GM18507 (cell line): ENCODE data around the gene PLXNA4.
"Not testable (repeated sequence)": the region's sequence is repeated elsewhere in the genome, so short reads cannot be mapped to it uniquely, and the experiment has no call there.

Experiments
- DNase-seq: peaks from one replicate; pipeline ENCODE4 v3.0.0; 2011; ENCODE audit warnings: low read depth; ENCODE audit not compliant: insufficient read length; ENCODE audit errors: extremely low spot score
- FAIRE-seq: peaks from 2 replicates; lab custom pipeline; 2011; peaks lifted over from hg19 to GRCh38; lab: Jason Lieb, UNC

The PLXNA4 gene

DNA sequence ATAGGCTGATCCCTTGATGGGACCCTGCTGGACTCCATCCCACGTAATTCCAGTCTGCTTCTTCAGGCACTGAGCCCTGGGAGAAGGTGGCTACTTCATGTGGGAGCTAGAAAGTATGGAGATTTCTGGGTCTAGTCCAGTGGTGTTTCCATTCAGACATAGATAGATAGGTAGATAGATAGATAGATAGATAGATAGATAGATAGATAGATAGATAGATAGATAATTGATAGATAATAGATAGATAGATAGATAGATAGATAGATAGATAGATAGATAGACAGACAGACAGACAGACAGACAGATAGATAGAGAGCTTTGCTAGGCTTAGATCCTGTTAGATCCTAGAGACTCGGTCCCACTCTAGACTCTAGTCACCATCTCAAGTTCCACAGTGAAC lies 18.5 kb upstream of the PLXNA4 start:
- not testable (repeated sequence) for FAIRE-seq, DNase-seq

GRCh38 chr7:132592936-132593335 lies 16.7 kb upstream of the PLXNA4 start:
- no peak for FAIRE-seq
- no peak for DNase-seq

DNA sequence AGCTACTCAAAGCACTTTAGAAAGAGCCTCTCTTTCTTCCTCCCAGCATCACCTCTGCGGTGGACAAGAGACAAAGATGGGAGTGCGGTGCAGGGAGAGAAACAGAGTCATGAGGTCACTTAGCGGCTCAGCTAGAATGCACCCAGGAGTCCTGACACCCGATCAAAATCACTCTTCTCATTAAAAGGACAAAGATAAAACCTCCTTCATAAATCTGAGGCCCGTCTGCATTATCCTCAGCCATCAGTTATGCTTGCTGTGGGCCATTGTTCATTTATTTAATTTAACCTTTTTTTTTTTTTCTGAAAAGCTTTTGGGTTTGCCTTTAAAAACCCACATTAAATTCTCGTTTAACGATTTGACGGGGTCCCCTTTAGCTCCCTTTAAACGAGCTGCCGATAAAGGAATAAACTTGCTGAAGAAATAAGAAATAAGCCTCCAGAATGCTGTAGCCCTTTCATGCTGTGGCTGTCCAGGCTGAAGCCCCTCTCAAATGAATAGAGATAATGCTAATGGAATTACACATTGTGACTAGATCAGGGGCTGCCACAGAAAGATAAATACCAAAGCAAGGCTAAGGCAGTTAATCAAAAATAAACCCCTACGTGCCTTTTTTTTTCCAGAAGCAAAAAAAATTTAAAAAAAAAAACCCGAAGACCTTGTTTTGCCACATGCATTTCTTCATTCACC lies 16.1 kb upstream of the PLXNA4 start:
- FAIRE-seq = no peak
- no peak for DNase-seq

DNA sequence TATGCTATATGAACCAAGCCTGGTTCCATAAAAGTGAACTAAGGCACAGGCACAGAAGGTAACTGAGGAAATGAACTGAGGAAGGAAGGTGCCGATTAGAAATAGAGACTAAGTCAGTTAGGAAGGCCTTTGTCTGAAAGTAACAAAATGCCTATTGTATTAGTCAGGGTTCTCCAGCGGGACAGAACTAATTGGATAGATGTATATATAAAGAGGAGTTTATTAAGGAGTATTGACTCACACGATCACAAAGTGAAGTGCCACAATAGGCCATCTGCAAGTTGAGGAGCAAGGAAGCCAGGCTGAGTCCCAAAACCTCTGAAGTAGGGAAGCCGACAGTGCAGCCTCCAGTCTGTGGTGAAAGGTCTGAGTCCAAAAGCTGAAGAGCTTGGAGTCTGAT lies 13.9 kb upstream of the PLXNA4 start:
- FAIRE-seq (no peak), DNase-seq (no peak)

GRCh38 chr7:132588596-132588995 lies 12.3 kb upstream of the PLXNA4 start:
- DNase-seq = no peak
- no peak for FAIRE-seq

- DNase-seq (no peak), FAIRE-seq (no peak)
Measured at GRCh38 chr7:132584796-132585494, 8.7 kb upstream of the PLXNA4 start.

- DNase-seq (no peak), FAIRE-seq (no peak)
Measured at GRCh38 chr7:132581431-132581830, 5.2 kb upstream of the PLXNA4 start.

DNA sequence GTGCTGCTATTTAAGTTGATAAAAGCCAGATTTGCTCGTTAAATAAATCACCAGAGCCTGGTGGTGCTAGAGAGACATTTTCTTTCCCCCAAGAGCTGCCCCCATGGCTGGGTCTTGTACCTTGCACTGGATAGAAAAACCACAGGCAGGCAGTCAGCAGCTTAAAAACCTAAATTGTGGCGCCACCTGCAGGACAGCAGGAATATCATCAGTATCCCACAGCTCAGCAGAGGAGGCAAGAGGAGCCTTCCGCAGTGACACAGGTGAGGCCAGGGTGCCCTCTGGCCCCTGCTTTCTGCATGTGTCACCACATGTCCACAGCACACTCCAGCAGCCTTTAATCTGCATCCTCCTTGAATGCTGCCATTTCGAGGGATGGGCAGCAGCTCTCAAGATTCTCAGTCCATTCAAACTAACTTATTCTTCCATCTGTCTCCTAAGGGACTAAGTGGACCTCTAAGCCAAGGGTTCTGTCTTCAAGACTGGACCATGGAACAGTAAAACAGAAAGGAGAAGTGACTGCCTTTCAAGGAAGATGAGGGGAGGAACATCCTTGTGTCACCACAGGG lies 4.5 kb upstream of the PLXNA4 start:
- DNase-seq (no peak), FAIRE-seq (peak; percentile 79)

GRCh38 chr7:132580277-132580676 lies 4.0 kb upstream of the PLXNA4 start:
- FAIRE-seq (no peak), DNase-seq (no peak)

DNA sequence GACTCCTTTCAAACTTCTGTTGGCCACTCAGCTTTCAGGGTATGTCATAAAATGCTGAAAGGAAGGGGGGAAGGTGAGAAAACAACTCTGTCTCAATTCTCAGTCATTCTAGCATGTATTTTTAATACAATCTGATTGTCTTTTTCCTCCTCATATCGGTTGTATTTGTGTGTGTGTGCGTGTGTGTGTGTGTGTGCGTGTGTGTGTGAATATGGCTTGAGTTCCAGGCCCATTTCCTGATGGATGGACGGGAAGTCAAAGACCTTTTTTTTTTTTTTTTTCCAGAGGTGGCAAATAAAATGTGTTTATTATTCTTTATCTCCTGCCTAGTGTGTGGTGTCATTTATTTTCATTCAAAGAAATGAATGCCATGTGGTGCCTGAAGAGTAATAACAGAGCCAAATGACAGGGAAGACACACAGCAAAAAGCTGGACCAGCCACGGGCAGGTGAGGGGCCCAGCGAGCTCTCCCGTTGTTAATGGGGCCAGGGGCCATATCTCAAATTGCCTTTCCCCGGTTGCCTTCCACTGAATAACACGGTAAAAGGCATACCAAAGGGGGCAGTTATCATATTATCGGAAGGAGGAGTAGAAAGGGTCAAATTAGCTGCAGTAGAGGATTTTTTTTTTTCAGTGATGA lies 3.1 kb upstream of the PLXNA4 start:
- DNase-seq = no peak
- FAIRE-seq = no peak

DNA sequence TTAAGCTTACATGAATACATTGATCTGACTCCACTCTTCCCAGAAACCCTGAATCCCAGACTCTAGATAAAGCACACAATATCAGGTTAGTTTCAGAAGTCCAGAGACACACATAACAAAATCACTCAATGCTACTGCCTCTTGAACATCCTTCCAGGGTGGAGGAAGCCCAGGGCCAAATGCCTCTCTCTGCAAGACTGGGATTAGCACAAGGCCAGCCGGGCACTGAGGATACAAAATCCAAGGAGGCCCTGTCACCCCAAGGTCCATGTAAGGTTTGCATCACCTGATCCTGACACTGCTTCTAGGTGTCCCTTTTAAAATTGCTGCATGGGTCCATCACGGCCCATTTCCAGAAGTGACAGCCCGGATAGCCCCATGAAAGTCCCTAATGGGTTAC lies 2.6 kb upstream of the PLXNA4 start:
- FAIRE-seq = no peak
- no peak for DNase-seq

GRCh38 chr7:132578050-132578370 lies 1.7 kb upstream of the PLXNA4 start:
- FAIRE-seq = no peak
- no peak for DNase-seq

- no peak for FAIRE-seq
- no peak for DNase-seq
Measured at GRCh38 chr7:132577206-132578049, 1.2 kb upstream of the PLXNA4 start.

DNA sequence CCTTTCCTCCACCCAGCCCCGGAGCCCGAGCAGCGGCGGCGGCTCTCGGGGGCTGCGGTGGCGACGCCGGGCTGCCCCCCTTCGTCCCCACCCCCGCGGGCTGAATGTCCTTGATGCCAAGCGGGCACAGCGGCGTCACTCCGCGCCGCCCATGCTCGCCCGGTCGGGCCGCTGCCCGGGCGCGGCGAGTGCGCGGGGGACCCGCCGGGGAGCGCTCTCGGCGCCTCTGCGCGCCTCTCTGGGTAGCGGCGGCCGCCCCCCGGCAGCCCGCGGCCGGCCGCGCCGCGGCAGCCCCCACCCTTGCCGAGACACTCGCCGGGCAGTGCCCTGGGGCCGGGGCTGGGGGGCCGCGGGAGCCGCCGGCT lies 433 bp upstream of the PLXNA4 start:
- no peak for FAIRE-seq
- DNase-seq = no peak

DNA sequence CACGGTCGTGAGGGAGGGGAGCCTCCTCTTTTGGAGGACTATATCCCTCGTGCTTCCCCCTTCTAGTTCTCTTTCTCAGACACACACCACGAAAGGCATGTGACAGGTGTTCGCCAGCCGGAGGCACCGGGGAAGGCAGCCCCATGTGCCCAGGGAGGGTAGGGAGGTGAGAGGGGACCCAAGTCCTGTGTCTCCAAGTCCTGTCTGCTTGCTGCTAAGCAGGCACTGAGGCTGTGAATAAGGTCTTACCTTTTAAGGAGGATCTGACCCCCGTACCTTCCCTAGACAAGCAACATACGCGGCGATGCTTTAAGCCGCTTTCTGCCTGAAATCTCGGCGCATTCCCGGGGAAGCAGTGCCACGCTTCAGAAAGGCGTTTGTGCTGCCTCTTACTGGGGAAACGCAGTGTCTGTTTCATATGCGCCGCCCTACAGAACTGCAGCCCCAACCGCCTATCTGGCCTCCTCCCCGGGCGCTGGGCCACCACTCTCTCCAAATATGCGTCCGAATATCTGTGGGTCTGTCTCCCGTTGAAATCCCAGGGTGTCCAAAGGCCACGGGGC lies 770 bp downstream of the PLXNA4 start:
- DNase-seq = no peak
- no peak for FAIRE-seq

DNA sequence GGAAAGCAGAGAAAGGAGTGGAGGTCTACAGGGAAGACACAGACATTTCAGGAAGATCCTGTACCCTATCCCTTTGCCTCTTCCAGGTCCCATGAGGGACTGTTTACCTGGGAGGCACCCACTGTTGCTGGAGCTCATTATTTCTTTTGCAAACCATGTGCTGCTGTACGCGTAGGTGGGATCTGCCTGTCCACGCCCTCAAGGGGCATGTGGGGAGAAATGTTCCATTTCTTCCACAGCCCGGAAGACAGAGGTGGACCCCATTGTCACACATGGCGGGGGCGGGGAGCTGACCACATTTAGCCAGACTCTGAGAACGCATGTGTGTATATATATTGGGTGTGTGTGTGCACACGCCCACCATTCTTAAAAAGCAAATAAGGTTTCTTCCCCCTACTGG lies 2.0 kb downstream of the PLXNA4 start:
- DNase-seq (no peak), FAIRE-seq (no peak)

GRCh38 chr7:132573251-132573955 lies 2.9 kb downstream of the PLXNA4 start:
- no peak for FAIRE-seq
- DNase-seq = no peak

DNA sequence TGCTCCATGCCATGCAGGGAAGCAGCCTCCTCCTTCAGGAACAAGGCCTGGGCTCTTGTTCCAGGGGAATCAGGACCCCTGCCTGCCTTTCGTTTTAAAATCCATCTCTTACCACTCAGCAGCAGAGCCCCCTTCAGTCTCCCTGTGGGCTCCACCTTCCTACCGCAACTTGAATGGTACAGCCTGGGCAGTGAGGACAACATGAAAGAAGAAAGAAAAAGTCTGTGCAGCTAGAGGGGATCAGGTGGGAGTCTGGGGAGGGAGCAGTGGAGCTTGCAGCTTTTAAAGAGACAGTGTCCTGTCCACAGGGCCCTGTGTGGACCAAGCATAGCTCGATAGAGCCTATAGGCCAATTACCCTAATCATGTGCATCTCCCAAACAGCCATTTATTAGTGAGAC lies 3.7 kb downstream of the PLXNA4 start:
- DNase-seq (no peak), FAIRE-seq (no peak)

DNA sequence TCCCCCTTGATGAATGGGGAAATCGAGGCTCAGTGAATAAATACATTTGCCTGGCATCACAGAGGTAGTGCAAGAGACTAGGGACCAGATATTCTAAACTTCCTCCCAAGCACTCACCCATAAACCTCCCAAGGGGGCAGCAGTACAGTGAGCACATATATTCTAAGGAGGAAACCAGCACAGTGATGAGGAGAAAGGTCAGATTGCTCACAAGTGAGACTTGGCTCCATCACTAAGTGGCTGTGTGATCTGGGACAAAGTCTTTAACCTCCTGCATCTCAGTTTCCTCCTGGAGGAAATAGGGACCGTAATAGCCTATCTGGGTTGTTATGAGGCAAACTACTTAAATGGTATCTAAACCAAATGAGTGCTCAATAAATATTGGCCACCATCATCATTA lies 4.3 kb downstream of the PLXNA4 start:
- no peak for FAIRE-seq
- no peak for DNase-seq
